H9 (cell line): Measurements from ENCODE around the gene AGMO. TPM values are rescaled to one million over a fixed set of nuclear protein-coding genes. Genes with fewer than 3 reads are reported as not detected.

Experiments
- DNase-seq: peaks from one replicate; pipeline ENCODE4 v3.0.0-alpha.2; 2017
- H2AFZ ChIP-seq: one replicate; pipeline ENCODE4 v1.6.1; 2013; ENCODE audit warnings: mild to moderate bottlenecking, low read length, control low read depth, moderate library complexity
- H2AK5ac ChIP-seq: 2 replicates; pipeline ENCODE4 v1.6.1; 2013; ENCODE audit warnings: low read length, control low read depth, mixed read lengths; ENCODE audit not compliant: insufficient read length
- H2BK120ac ChIP-seq: one replicate; pipeline ENCODE4 v1.6.1; 2013; ENCODE audit warnings: low read depth, mild to moderate bottlenecking, low read length, control low read depth, inconsistent platforms; ENCODE audit not compliant: poor library complexity, severe bottlenecking
- H2BK12ac ChIP-seq: 2 replicates; pipeline ENCODE4 v1.6.1; 2013; ENCODE audit warnings: low read length, control low read depth, mixed read lengths, low read depth; ENCODE audit not compliant: insufficient read length
- H2BK15ac ChIP-seq: 2 replicates; pipeline ENCODE4 v1.6.1; 2013; ENCODE audit warnings: low read depth, low read length, control low read depth
- H2BK20ac ChIP-seq: one replicate; pipeline ENCODE4 v1.6.1; 2013; ENCODE audit warnings: low read depth, mild to moderate bottlenecking, low read length, control low read depth, inconsistent platforms; ENCODE audit not compliant: poor library complexity, severe bottlenecking
- H2BK5ac ChIP-seq: 2 replicates; pipeline ENCODE4 v1.6.1; 2013; ENCODE audit warnings: low read length, control low read depth, mixed read lengths; ENCODE audit not compliant: insufficient read length
- H3K14ac ChIP-seq: 2 replicates; pipeline ENCODE4 v1.6.1; 2013; ENCODE audit warnings: low read length, control low read depth; ENCODE audit not compliant: insufficient read depth
- H3K18ac ChIP-seq: 2 replicates; pipeline ENCODE4 v1.6.1; 2013; ENCODE audit warnings: low read depth, mild to moderate bottlenecking, mixed read lengths, low read length, control low read depth; ENCODE audit not compliant: insufficient read length
- H3K23ac ChIP-seq: 2 replicates; pipeline ENCODE4 v1.6.1; 2013; ENCODE audit warnings: low read length, control low read depth, mixed read lengths, low read depth; ENCODE audit not compliant: insufficient read length
- H3K23me2 ChIP-seq: 2 replicates; pipeline ENCODE4 v1.6.1; 2013; ENCODE audit warnings: low read depth, mild to moderate bottlenecking, mixed read lengths, low read length, control low read depth; ENCODE audit not compliant: insufficient read length, poor library complexity, severe bottlenecking
- H3K27ac ChIP-seq: 2 replicates; pipeline ENCODE4 v1.5.1; 2013; ENCODE audit warnings: low read length, control low read depth, mixed read lengths, low read depth; ENCODE audit not compliant: insufficient read length
- H3K27me3 ChIP-seq: 2 replicates; pipeline ENCODE4 v1.6.1; 2013; ENCODE audit warnings: low read length, control low read depth, inconsistent platforms; ENCODE audit not compliant: insufficient read depth
- H3K4ac ChIP-seq: 2 replicates; pipeline ENCODE4 v1.6.1; 2013; ENCODE audit warnings: low read depth, mild to moderate bottlenecking, control low read depth, inconsistent platforms, low read length, moderate library complexity
- H3K4me1 ChIP-seq: 2 replicates; pipeline ENCODE4 v1.6.1; 2013; ENCODE audit warnings: low read length, control low read depth, inconsistent platforms; ENCODE audit not compliant: insufficient read depth
- H3K4me2 ChIP-seq: 2 replicates; pipeline ENCODE4 v1.6.1; 2013; ENCODE audit warnings: low read length, control low read depth, mixed read lengths; ENCODE audit not compliant: insufficient read length, insufficient read depth
- H3K56ac ChIP-seq: 2 replicates; pipeline ENCODE4 v1.6.1; 2013; ENCODE audit warnings: low read depth, mild to moderate bottlenecking, mixed read lengths, low read length, control low read depth; ENCODE audit not compliant: insufficient read length
- H3K79me1 ChIP-seq: 2 replicates; pipeline ENCODE4 v1.6.1; 2013; ENCODE audit warnings: low read depth, mild to moderate bottlenecking, moderate library complexity, low read length, control low read depth, inconsistent platforms; ENCODE audit not compliant: insufficient read depth, poor library complexity, severe bottlenecking
- H3K79me2 ChIP-seq: 2 replicates; pipeline ENCODE4 v1.6.1; 2013; ENCODE audit warnings: low read length, control low read depth, inconsistent platforms; ENCODE audit not compliant: insufficient read depth
- H3K9ac ChIP-seq: 2 replicates; pipeline ENCODE4 v1.6.1; 2013; ENCODE audit warnings: low read length, control low read depth, mixed read lengths; ENCODE audit not compliant: insufficient read length; ENCODE audit errors: extremely low read depth
- H3K9me3 ChIP-seq: one replicate; pipeline ENCODE4 v1.6.1; 2013; ENCODE audit warnings: low read depth, low read length, inconsistent platforms; ENCODE audit not compliant: control insufficient read depth
- H3T11ph ChIP-seq: one replicate; pipeline ENCODE4 v1.6.1; 2013; ENCODE audit warnings: mild to moderate bottlenecking, low read length, control low read depth, inconsistent platforms
- H4K20me1 ChIP-seq: one replicate; pipeline ENCODE4 v1.6.1; 2013; ENCODE audit not compliant: control insufficient read depth, insufficient read length, insufficient read depth
- H4K5ac ChIP-seq: 2 replicates; pipeline ENCODE4 v1.6.1; 2013; ENCODE audit warnings: low read depth, mild to moderate bottlenecking, mixed read lengths, low read length, control low read depth; ENCODE audit not compliant: insufficient read length
- H4K8ac ChIP-seq: replicated peaks from 2 replicates; pipeline ENCODE4 v1.6.1; 2013; ENCODE audit warnings: low read length, control low read depth, mixed read lengths, low read depth; ENCODE audit not compliant: insufficient read length
- H4K91ac ChIP-seq: 2 replicates; pipeline ENCODE4 v1.6.1; 2013; ENCODE audit warnings: low read depth, mild to moderate bottlenecking, moderate library complexity, mixed read lengths, low read length, control low read depth; ENCODE audit not compliant: insufficient read length
- H3K27ac Mint-ChIP-seq, 3 experiments: 2 replicates in 2 of 3; 3 replicates in 1 of 3; pipeline ENCODE4 v1.8.0; 2020 to 2021; ENCODE audit warnings: mixed read lengths in 3 of 3, mild to moderate bottlenecking in 1 of 3, moderate library complexity in 1 of 3
- H3K27me3 Mint-ChIP-seq: 2 replicates; pipeline ENCODE4 v1.8.0; 2021; ENCODE audit warnings: low read depth, mild to moderate bottlenecking, moderate library complexity, mixed read lengths
- H3K36me3 Mint-ChIP-seq, 3 experiments: 2 replicates in 2 of 3; 3 replicates in 1 of 3; pipeline ENCODE4 v1.8.0; 2020 to 2021; ENCODE audit warnings: low read depth in 3 of 3, mixed read lengths in 3 of 3; ENCODE audit not compliant: insufficient read depth in 1 of 3
- H3K4me1 Mint-ChIP-seq, 2 experiments: 2 replicates each; pipeline ENCODE4 v1.8.0; 2020; ENCODE audit warnings: mixed read lengths in 2 of 2
- H3K4me3 Mint-ChIP-seq, 2 experiments: 2 replicates in 1 of 2; 3 replicates in 1 of 2; pipeline ENCODE4 v1.8.0; 2020 to 2021; ENCODE audit warnings: mild to moderate bottlenecking in 2 of 2, mixed read lengths in 2 of 2, moderate library complexity in 1 of 2
- H3K9me3 Mint-ChIP-seq, 2 experiments: 2 replicates in 1 of 2; 3 replicates in 1 of 2; pipeline ENCODE4 v1.8.0; 2020; ENCODE audit warnings: mild to moderate bottlenecking in 2 of 2, mixed read lengths in 2 of 2, moderate library complexity in 1 of 2
- WGBS: extraction: QIAGEN DNeasy Blood & Tissue Kit; methylation state at CpG from one replicate; pipeline ENCODE4 v1.1.7; 2013; ENCODE audit warnings: missing lambda C conversion rate, low lambda C conversion rate, mixed read lengths; ENCODE audit not compliant: insufficient read length; ENCODE audit errors: extremely low coverage; 5-methylcytosine and 5-hydroxymethylcytosine counted together
- total RNA-seq: library from RNA; stranded (reverse); gene quantifications from 2 replicates; pipeline ENCODE4 v1.2.1, GENCODE V29; 2021
- TF ChIP-seq, protein P1 (sequence below): fragments of 200-600 bp; sonication (generic); conservative IDR thresholded peaks from 3 replicates; pipeline ENCODE4 v1.8.0; 2021; ENCODE audit warnings: antibody characterized with exemption, mild to moderate bottlenecking

Gene AGMO
- total RNA-seq, 1 experiment from 2014 or later, result 0.70 TPM

DNA sequence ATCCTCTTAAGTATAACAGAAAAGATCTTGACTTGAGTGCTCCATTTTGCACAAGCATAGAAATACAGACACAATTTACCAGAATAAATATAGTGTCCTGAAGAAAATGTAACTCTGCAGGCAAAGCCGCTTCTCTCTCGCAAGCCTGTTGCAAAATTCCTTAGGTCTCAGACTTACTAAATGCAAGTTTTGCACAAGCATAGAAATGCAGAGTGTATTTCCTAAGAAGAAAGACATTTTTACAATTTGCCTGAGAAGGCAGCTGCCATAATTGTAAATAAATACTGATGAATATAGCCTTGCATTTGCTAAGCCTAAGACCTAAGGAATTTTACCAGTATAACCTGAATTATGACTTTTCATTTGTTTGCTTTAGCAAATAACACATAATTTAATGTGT, 67.1 kb downstream of the AGMO start:
- H3K79me2 ChIP-seq, result no peaks in the 10 kb centered on the region
- H4K20me1 ChIP-seq, result no peaks in the 10 kb centered on the region
- H3T11ph ChIP-seq, result no peak overlapping the region
- no peak overlapping the region for H2BK20ac ChIP-seq
- H3K4me1 ChIP-seq, result no peaks in the 10 kb centered on the region
- H3K9ac ChIP-seq, result no peak overlapping the region
- no peak overlapping the region for H2BK5ac ChIP-seq
- H2BK120ac ChIP-seq, result no peak overlapping the region
- Mint-ChIP-seq H3K9me3 (no peaks in the 10 kb centered on the region), H3K4me3 (no peak overlapping the region), H3K27me3 (no peaks in the 10 kb centered on the region), H3K4me1 (no peaks in the 10 kb centered on the region), H3K36me3 (no peaks in the 10 kb centered on the region; a peak in 2 of 7 replicates), H3K27ac (no peak overlapping the region)
- no peak overlapping the region for H2AFZ ChIP-seq
- no peak overlapping the region for H4K8ac ChIP-seq
- H3K4ac ChIP-seq, result no peak overlapping the region
- no peaks in the 10 kb centered on the region for H3K79me1 ChIP-seq
- no peak overlapping the region for H4K5ac ChIP-seq
- H3K18ac ChIP-seq, result no peak overlapping the region
- H3K56ac ChIP-seq, result no peak overlapping the region
- no CpG with 5 or more reads among the region's 2 CpGs for WGBS
- H3K27me3 ChIP-seq, result no peaks in the 10 kb centered on the region
- no peaks in the 10 kb centered on the region for H3K23me2 ChIP-seq
- TF ChIP-seq, protein P1, sequence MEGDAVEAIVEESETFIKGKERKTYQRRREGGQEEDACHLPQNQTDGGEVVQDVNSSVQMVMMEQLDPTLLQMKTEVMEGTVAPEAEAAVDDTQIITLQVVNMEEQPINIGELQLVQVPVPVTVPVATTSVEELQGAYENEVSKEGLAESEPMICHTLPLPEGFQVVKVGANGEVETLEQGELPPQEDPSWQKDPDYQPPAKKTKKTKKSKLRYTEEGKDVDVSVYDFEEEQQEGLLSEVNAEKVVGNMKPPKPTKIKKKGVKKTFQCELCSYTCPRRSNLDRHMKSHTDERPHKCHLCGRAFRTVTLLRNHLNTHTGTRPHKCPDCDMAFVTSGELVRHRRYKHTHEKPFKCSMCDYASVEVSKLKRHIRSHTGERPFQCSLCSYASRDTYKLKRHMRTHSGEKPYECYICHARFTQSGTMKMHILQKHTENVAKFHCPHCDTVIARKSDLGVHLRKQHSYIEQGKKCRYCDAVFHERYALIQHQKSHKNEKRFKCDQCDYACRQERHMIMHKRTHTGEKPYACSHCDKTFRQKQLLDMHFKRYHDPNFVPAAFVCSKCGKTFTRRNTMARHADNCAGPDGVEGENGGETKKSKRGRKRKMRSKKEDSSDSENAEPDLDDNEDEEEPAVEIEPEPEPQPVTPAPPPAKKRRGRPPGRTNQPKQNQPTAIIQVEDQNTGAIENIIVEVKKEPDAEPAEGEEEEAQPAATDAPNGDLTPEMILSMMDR, result no peak
- H3K23ac ChIP-seq, result no peak overlapping the region
- H4K91ac ChIP-seq, result no peak overlapping the region
- H2AK5ac ChIP-seq, result no peak overlapping the region
- no peaks in the 10 kb centered on the region for H3K9me3 ChIP-seq
- H2BK15ac ChIP-seq, result no peak overlapping the region
- no peak for DNase-seq
- no peak overlapping the region for H3K4me2 ChIP-seq
- no peak overlapping the region for H3K14ac ChIP-seq
- H2BK12ac ChIP-seq, result no peak overlapping the region
- H3K27ac ChIP-seq, result no peak overlapping the region
